OCI-LY1 (cell line): ENCODE data around the gene CFAP58.

Experiments
- EZH2 ChIP-seq: fragments of 200-600 bp; sonication (generic), shearing (Covaris generic); IDR thresholded peaks from 2 replicates; pipeline ENCODE4 v1.8.0; 2017; ENCODE audit warnings: borderline replicate concordance, mixed run types, mild to moderate bottlenecking, antibody characterized with exemption, low read length, moderate library complexity, mixed read lengths
- TF ChIP-seq, protein P1 (sequence below): fragments of 200-600 bp; sonication (generic), shearing (Covaris generic); IDR thresholded peaks from 2 replicates; pipeline ENCODE4 v1.5.1; 2017; ENCODE audit warnings: mild to moderate bottlenecking, antibody characterized with exemption, low read length, moderate library complexity, mixed read lengths

- TF ChIP-seq, protein P1, sequence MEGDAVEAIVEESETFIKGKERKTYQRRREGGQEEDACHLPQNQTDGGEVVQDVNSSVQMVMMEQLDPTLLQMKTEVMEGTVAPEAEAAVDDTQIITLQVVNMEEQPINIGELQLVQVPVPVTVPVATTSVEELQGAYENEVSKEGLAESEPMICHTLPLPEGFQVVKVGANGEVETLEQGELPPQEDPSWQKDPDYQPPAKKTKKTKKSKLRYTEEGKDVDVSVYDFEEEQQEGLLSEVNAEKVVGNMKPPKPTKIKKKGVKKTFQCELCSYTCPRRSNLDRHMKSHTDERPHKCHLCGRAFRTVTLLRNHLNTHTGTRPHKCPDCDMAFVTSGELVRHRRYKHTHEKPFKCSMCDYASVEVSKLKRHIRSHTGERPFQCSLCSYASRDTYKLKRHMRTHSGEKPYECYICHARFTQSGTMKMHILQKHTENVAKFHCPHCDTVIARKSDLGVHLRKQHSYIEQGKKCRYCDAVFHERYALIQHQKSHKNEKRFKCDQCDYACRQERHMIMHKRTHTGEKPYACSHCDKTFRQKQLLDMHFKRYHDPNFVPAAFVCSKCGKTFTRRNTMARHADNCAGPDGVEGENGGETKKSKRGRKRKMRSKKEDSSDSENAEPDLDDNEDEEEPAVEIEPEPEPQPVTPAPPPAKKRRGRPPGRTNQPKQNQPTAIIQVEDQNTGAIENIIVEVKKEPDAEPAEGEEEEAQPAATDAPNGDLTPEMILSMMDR: no peak
- no peak for TF ChIP-seq EZH2
Measured at GRCh38 chr10:104501864-104502579, 148.4 kb downstream of the CFAP58 start.
